Activated CD4-positive, alpha-beta T cell treated with anti-CD3 and anti-CD28 coated beads, Interleukin-2, amount 10 ng/mL, durations not matched to agents 24 days and 14 days (primary cell): ENCODE measurements around the gene C1orf21. TPM values are rescaled to one million over a fixed set of nuclear protein-coding genes. Genes with fewer than 3 reads are reported as not detected.

ENCODE experiments used
- DNase-seq: peaks from one replicate; pipeline ENCODE4 v3.0.0; 2022
- H3K27ac Mint-ChIP-seq: one replicate; pipeline ENCODE4 v1.8.0; 2022; ENCODE audit warnings: mild to moderate bottlenecking, mixed read lengths
- H3K27me3 Mint-ChIP-seq: one replicate; pipeline ENCODE4 v1.8.0; 2022; ENCODE audit warnings: mixed read lengths
- H3K36me3 Mint-ChIP-seq: one replicate; pipeline ENCODE4 v1.8.0; 2022; ENCODE audit warnings: low read depth, mild to moderate bottlenecking, mixed read lengths
- H3K4me1 Mint-ChIP-seq: one replicate; pipeline ENCODE4 v1.8.0; 2021; ENCODE audit warnings: mixed read lengths
- H3K4me3 Mint-ChIP-seq: one replicate; pipeline ENCODE4 v1.8.0; 2022; ENCODE audit warnings: mild to moderate bottlenecking, moderate library complexity, mixed read lengths
- H3K9me3 Mint-ChIP-seq: one replicate; pipeline ENCODE4 v1.8.0; 2021; ENCODE audit warnings: mixed read lengths
- intact Hi-C: fragments of 100-400 bp; cut with micrococcal nuclease; formaldehyde crosslinking; loops from one replicate; pipeline ENCODE4 v1.15.1; 2023
- total RNA-seq: library from RNA; stranded (reverse); gene quantifications from 2 replicates; pipeline ENCODE4 v1.2.3, GENCODE V29; 2022

Gene C1orf21
- total RNA-seq, 1 donor from 2014 or later = 2.5 TPM

GRCh38 chr1:184658055-184658454 lies 271.2 kb downstream of the C1orf21 start:
- Mint-ChIP-seq H3K36me3 (no peaks in the 10 kb centered on the region), H3K4me1 (no peaks in the 10 kb centered on the region), H3K4me3 (no peak overlapping the region), H3K27ac (no peak overlapping the region), H3K9me3 (no peaks in the 10 kb centered on the region), H3K27me3 (peaks cover 19% of the 10 kb centered on the region)
- no peak for DNase-seq
- intact Hi-C loops = no loop called here

GRCh38 chr1:184660462-184661191 lies 273.8 kb downstream of the C1orf21 start:
- DNase-seq = no peak
- intact Hi-C loops = no loop called here
- H3K27ac Mint-ChIP-seq = no peak overlapping the region

DNA sequence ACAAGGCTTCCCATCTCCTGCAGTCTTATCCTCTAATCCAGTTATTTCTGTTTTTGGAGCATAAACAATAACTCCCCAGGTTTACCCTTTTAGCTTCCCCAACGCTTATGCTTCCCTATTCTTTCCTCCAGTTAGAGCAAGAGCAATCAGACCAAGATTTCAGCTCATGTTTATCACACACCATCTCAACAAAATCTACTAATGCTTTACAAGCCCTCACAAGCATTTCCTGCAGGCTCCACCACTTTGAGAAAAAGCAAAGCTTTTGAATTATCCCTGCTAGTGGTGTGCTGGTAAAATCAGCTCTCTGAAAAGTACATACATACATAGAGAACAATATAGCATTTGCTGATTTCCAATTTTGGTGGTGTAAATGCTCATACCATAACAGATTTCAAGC lies 275.0 kb downstream of the C1orf21 start:
- Mint-ChIP-seq H3K4me3 (no peak overlapping the region), H3K27ac (no peak overlapping the region), H3K36me3 (no peaks in the 10 kb centered on the region), H3K27me3 (peaks cover 35% of the 10 kb centered on the region), H3K9me3 (no peaks in the 10 kb centered on the region), H3K4me1 (no peaks in the 10 kb centered on the region)
- intact Hi-C loops = no loop called here
- DNase-seq = no peak

More at GRCh38 chr1:184660462-184661191, 273.8 kb downstream of the C1orf21 start:
- Mint-ChIP-seq H3K36me3 (no peaks in the 10 kb centered on the region), H3K4me3 (no peak overlapping the region), H3K27me3 (peaks cover 31% of the 10 kb centered on the region), H3K9me3 (no peaks in the 10 kb centered on the region), H3K4me1 (no peaks in the 10 kb centered on the region)

- no peaks in the 10 kb centered on the region for H3K4me1 Mint-ChIP-seq
- intact Hi-C loops = no loop called here
- peaks cover 42% of the 10 kb centered on the region for H3K27me3 Mint-ChIP-seq
- H3K36me3 Mint-ChIP-seq = no peaks in the 10 kb centered on the region
- peak; percentile 82 for DNase-seq
- H3K27ac Mint-ChIP-seq = no peak overlapping the region
- H3K4me3 Mint-ChIP-seq = peak overlapping the region; percentile 39
- no peaks in the 10 kb centered on the region for H3K9me3 Mint-ChIP-seq
These were observed 277.3 kb downstream of the C1orf21 start for GRCh38 chr1:184664042-184664660.

- Mint-ChIP-seq H3K36me3 (no peaks in the 10 kb centered on the region), H3K4me3 (no peak overlapping the region), H3K27ac (no peak overlapping the region), H3K9me3 (no peaks in the 10 kb centered on the region), H3K27me3 (peaks cover 42% of the 10 kb centered on the region), H3K4me1 (no peaks in the 10 kb centered on the region)
- intact Hi-C loops = no loop called here
- no peak for DNase-seq
These were observed 277.8 kb downstream of the C1orf21 start for GRCh38 chr1:184664661-184665060.

DNA sequence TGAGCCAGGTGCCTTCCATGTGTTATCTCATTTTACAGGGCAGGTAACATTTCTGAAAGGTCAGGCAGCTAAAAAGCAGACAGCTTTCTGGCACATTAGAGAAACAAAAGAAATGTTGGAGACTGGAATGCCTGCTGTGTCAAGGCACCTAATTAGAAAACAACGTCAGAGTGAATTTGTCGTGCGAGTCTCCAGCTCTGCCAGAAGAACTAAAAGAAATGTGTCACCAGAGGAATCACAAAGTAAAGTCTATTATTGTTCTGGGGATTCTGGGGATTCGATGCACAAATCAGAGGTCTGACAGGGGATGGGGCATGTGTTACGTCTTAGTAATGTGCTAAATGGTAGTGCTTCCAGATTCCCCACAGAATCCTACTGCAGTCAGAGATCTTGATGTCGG lies 278.5 kb downstream of the C1orf21 start:
- H3K27me3 Mint-ChIP-seq = peaks cover 42% of the 10 kb centered on the region
- H3K4me3 Mint-ChIP-seq = no peak overlapping the region
- intact Hi-C loops = no loop called here
- H3K4me1 Mint-ChIP-seq = no peaks in the 10 kb centered on the region
- H3K9me3 Mint-ChIP-seq = no peaks in the 10 kb centered on the region
- no peak for DNase-seq
- H3K36me3 Mint-ChIP-seq = no peaks in the 10 kb centered on the region
- no peak overlapping the region for H3K27ac Mint-ChIP-seq

GRCh38 chr1:184669391-184669790 lies 282.6 kb downstream of the C1orf21 start:
- H3K36me3 Mint-ChIP-seq = no peaks in the 10 kb centered on the region
- H3K4me1 Mint-ChIP-seq = no peaks in the 10 kb centered on the region
- no peak overlapping the region for H3K4me3 Mint-ChIP-seq
- H3K27me3 Mint-ChIP-seq = peaks cover 47% of the 10 kb centered on the region
- intact Hi-C loops = no loop called here
- H3K27ac Mint-ChIP-seq = no peak overlapping the region
- DNase-seq = no peak
- H3K9me3 Mint-ChIP-seq = no peaks in the 10 kb centered on the region

DNA sequence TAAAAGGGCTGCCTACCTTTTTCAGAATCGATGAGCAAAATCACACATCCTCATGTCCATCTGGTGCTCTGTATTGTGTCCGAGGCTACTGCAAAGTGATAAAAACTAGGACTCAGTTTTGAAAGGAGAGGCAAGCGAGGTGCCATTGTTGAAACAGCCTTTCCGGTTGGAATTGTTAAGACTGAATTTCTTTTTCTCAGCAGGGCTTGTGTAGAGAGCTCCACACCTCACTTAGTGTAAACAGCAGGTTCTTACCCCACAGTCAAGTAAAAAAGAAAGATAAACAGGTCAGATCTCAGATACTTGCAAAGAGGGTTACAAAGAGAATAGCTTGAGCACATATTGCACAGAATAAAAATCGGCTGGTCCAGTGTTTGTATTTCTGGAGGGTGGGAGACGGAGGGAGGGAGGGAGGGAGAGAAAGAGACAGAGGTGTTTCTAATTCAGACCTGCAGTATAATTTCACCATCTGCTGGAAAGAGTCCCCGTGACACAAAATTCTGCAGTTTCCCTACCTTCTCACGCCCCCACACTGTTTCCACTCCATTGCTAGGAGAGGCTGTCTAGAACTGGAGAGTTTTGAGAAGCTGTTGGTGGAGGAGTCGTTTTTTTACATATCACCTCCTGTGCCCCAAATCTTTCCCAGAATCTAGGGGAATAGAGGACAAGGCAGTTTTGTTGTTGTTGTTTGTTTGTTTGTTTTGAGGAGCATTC lies 285.3 kb downstream of the C1orf21 start:
- Mint-ChIP-seq H3K4me1 (no peaks in the 10 kb centered on the region), H3K36me3 (no peaks in the 10 kb centered on the region), H3K27ac (no peak overlapping the region), H3K4me3 (no peak overlapping the region), H3K27me3 (peaks cover 32% of the 10 kb centered on the region), H3K9me3 (no peaks in the 10 kb centered on the region)
- intact Hi-C loops = no loop called here
- peak; percentile 29 for DNase-seq

DNA sequence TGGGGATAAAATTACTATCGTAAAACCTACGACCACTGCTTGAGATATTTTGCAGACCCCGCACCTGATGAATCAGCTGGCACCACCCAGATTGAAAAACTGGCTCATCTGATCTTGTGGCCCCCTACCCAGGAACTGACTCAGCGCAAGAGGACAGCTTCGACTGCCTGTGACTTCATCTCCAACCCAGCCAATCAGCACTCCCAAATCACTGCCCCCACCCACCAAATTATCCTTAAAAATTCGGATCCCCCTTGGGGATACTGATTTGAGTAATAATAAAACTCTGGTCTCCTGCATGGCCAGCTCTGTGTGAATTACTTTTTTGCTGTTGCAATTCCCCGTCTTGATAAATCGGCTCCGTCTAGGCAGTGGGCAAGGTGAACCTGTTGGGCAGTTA lies 286.5 kb downstream of the C1orf21 start:
- DNase-seq = no peak
- H3K27me3 Mint-ChIP-seq = peaks cover 30% of the 10 kb centered on the region
- intact Hi-C loops = no loop called here
- H3K4me3 Mint-ChIP-seq = no peak overlapping the region
- no peaks in the 10 kb centered on the region for H3K4me1 Mint-ChIP-seq
- no peaks in the 10 kb centered on the region for H3K36me3 Mint-ChIP-seq
- H3K27ac Mint-ChIP-seq = no peak overlapping the region
- H3K9me3 Mint-ChIP-seq = no peaks in the 10 kb centered on the region

DNA sequence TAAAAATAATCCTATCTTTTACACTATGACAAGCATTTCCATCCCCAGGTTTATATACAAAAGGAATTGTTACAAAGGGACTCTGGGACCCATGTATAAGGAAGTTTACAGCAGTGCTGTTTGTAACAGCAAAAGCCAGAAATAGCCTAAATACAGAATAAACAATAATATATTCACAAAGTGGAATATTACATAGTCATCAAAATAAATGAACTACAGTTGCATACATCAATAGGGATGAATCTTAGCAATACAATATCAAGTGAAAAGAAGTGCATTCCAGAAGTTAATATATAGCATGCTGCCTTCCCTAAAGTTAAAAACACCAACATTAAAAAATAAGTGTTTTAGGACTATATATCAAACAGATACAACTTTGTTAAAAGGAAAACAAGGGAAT lies 290.5 kb downstream of the C1orf21 start:
- no peak overlapping the region for H3K27ac Mint-ChIP-seq
- H3K36me3 Mint-ChIP-seq = no peaks in the 10 kb centered on the region
- peaks cover 11% of the 10 kb centered on the region for H3K9me3 Mint-ChIP-seq
- H3K27me3 Mint-ChIP-seq = peaks cover 11% of the 10 kb centered on the region
- intact Hi-C loops = no loop called here
- H3K4me1 Mint-ChIP-seq = no peaks in the 10 kb centered on the region
- no peak for DNase-seq
- no peak overlapping the region for H3K4me3 Mint-ChIP-seq
